Fibroblast of lung (primary cell): Measurements from ENCODE around the gene DDX10.

Experiments used
- EZH2 ChIP-seq: IDR thresholded peaks from 2 replicates; pipeline ENCODE4 v1.5.1; 2012; ENCODE audit warnings: low read length, control low read depth, mild to moderate bottlenecking; ENCODE audit errors: missing control alignments
- TF ChIP-seq, protein P1 (sequence below), 2 donors: IDR thresholded peaks in 1 of 2; conservative IDR thresholded peaks in 1 of 2; 1 replicate in 1 of 2; 2 replicates in 1 of 2; pipeline ENCODE4 v1.5.1; 2011 to 2012; ENCODE audit warnings: low read length in 2 of 2, control low read depth in 1 of 2, inconsistent platforms in 1 of 2, low read depth in 1 of 2, mild to moderate bottlenecking in 1 of 2

- TF ChIP-seq, protein P1, sequence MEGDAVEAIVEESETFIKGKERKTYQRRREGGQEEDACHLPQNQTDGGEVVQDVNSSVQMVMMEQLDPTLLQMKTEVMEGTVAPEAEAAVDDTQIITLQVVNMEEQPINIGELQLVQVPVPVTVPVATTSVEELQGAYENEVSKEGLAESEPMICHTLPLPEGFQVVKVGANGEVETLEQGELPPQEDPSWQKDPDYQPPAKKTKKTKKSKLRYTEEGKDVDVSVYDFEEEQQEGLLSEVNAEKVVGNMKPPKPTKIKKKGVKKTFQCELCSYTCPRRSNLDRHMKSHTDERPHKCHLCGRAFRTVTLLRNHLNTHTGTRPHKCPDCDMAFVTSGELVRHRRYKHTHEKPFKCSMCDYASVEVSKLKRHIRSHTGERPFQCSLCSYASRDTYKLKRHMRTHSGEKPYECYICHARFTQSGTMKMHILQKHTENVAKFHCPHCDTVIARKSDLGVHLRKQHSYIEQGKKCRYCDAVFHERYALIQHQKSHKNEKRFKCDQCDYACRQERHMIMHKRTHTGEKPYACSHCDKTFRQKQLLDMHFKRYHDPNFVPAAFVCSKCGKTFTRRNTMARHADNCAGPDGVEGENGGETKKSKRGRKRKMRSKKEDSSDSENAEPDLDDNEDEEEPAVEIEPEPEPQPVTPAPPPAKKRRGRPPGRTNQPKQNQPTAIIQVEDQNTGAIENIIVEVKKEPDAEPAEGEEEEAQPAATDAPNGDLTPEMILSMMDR (conservative IDR thresholded peaks at IDR 0.05 in 1 of 2, IDR thresholded peaks at IDR 0.05 in 1 of 2; ENCODE audit: low read depth in 1 of 2, low read length in 2 of 2): no peak
- no peak for TF ChIP-seq EZH2
These were observed 140.2 kb downstream of the DDX10 start for GRCh38 chr11:108805030-108805429.
